ENCODE results near the gene SQSTM1. TPM values are rescaled to one million over a fixed set of nuclear protein-coding genes. Genes with fewer than 3 reads are reported as not detected.
A peak's percentile ranks its signal among the peaks of the same experiment; 100 is the strongest.

The SQSTM1 gene
- total RNA-seq, 2 donors from 2014 or later = 375 to 469 TPM

DNA sequence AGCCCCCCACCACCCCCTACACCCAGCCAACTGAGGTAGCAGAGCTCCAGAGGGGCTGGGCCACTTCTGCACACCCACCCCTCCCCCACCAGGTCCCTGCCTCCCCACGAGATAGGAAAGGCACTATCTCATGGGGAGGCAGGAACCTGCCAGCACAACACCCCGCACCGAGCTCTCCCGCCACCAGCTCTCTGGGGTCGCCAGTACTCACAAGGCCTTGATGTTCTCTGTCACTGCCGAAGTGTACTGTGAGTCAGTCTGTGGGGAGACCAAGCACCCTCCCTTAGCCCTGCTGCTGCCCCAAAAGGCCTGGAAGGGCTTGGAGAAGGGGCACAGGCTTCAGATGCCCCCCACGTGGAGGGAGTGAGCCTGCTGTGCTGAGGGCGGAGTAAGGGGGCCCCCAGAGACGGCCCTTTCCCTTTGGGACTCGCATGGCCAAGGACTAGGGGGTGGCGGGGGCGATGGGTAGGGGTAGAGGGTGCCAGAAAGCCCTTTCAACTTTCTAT, 20.0 kb upstream of the SQSTM1 start:
- Histone ChIP-seq H3K9me3 (no peaks in the 10 kb centered on the region), H3K27ac (no peak overlapping the region), H3K4me3 (no peak overlapping the region), H3K36me3 (peaks cover 32% of the 10 kb centered on the region), H3K4me1 (ENCODE audit: control insufficient read depth in 1 of 2, low read depth in 2 of 2) (peaks cover 20 to 36% of the 10 kb centered on the region in 2 donors), H3K27me3 (replicated peaks; ENCODE audit: insufficient read depth) (no peaks in the 10 kb centered on the region)
- TF ChIP-seq, protein P1, sequence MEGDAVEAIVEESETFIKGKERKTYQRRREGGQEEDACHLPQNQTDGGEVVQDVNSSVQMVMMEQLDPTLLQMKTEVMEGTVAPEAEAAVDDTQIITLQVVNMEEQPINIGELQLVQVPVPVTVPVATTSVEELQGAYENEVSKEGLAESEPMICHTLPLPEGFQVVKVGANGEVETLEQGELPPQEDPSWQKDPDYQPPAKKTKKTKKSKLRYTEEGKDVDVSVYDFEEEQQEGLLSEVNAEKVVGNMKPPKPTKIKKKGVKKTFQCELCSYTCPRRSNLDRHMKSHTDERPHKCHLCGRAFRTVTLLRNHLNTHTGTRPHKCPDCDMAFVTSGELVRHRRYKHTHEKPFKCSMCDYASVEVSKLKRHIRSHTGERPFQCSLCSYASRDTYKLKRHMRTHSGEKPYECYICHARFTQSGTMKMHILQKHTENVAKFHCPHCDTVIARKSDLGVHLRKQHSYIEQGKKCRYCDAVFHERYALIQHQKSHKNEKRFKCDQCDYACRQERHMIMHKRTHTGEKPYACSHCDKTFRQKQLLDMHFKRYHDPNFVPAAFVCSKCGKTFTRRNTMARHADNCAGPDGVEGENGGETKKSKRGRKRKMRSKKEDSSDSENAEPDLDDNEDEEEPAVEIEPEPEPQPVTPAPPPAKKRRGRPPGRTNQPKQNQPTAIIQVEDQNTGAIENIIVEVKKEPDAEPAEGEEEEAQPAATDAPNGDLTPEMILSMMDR (IDR thresholded peaks at IDR 0.05) = no peak
- DNase-seq (ENCODE audit: low spot score) (no peak), ATAC-seq (ENCODE audit: insufficient number of reproducible peaks, low FRiP score, low read depth) (no peak)

DNA sequence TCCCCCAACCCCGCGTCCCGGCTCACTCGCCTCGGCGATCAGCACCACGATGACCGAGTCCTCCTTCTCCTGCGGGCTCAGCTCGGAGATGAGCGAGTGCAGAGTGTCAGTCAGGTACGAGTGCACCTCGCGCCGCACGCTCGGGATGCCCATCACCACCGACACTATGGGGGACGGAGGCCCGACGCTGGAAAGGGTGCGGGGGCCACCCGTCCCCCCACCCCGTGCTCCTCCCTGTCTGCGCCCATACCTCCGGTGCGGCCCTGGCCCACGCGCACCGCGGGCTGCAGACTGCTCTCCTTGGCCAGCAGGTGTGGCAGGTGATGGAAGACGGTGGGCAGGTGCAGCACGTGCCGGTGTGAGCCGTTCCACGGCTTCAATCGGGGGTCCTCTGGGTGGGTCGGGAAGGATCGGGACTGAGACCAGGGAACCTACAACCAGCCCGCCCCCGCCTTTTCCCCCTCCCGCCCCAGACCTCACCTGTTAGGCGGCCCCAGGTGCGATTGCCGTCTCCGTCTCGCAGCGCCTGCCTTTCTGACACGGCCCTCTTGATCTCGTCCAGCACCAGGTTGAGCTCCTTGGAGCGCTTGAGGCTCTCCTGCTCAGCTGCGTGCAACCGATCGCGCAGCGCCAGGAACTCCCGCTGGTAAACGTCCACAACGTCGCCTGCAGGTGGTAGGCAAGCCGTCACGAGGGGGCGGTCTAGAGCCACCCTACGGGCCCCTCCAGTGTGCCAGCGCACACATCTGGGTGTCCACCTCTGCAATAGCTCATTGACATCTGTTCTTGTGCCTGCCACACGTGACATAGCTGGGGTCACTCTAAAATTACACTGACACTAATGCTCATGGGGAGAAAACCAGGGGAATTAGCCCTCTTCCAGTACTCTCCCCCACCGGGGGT, 19.1 kb upstream of the SQSTM1 start:
- no peak for DNase-seq (ENCODE audit: low spot score)

DNA sequence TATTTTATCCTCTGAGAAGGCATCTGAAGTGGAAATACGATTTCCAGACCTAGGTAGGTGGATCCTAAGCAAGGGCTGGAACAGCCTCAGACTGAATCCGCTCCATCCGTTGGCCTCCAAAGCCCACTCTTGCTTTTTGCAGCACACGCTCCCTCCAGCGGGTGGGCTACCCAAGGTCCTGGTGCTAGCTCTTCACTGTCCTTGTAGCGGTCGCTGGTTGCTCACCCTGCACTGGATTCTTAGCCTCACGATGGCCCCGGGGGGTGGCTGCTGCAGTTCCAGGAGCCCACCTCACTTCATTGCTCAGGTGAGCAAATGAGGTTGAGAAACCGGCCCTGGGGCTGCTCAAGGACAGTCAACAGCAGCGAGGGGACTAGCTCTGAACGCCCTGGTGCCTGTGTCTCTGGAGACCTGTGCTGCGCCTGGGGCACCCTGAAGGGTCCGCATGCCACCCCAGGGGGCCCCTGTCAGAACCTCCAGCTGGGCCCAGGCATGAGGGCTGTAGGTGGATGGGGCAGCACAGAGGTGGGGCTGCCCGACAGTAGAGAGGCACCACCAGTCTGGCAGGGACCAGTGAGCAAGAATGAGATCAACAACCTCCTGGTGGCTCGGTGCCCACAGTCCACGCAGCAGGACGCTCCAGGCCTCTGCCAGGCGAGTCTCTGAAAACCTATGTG, 18.4 kb upstream of the SQSTM1 start:
- H3K27me3 ChIP-seq (replicated peaks; ENCODE audit: insufficient read depth) = no peaks in the 10 kb centered on the region
- H3K36me3 ChIP-seq = peaks cover 32% of the 10 kb centered on the region
- no peaks in the 10 kb centered on the region for H3K9me3 ChIP-seq
- DNase-seq (ENCODE audit: low spot score) (no peak), ATAC-seq (ENCODE audit: insufficient number of reproducible peaks, low FRiP score, low read depth) (no peak)
- peaks cover 15 to 29% of the 10 kb centered on the region in 2 donors for H3K4me1 ChIP-seq (ENCODE audit: control insufficient read depth in 1 of 2, low read depth in 2 of 2)
- TF ChIP-seq, protein P1 (IDR thresholded peaks at IDR 0.05) = no peak
- no peak overlapping the region for H3K27ac ChIP-seq
- no peak overlapping the region for H3K4me3 ChIP-seq

More for the DNA sequence above, 19.1 kb upstream of the SQSTM1 start:
- Histone ChIP-seq H3K4me1 (ENCODE audit: control insufficient read depth in 1 of 2, low read depth in 2 of 2) (peaks cover 19 to 34% of the 10 kb centered on the region in 2 donors), H3K27ac (no peak overlapping the region), H3K9me3 (no peaks in the 10 kb centered on the region), H3K27me3 (replicated peaks; ENCODE audit: insufficient read depth) (no peaks in the 10 kb centered on the region), H3K36me3 (peaks cover 32% of the 10 kb centered on the region), H3K4me3 (no peak overlapping the region)
- ATAC-seq (ENCODE audit: insufficient number of reproducible peaks, low FRiP score, low read depth) = no peak
- TF ChIP-seq, protein P1 (IDR thresholded peaks at IDR 0.05) = peak; percentile 54

DNA sequence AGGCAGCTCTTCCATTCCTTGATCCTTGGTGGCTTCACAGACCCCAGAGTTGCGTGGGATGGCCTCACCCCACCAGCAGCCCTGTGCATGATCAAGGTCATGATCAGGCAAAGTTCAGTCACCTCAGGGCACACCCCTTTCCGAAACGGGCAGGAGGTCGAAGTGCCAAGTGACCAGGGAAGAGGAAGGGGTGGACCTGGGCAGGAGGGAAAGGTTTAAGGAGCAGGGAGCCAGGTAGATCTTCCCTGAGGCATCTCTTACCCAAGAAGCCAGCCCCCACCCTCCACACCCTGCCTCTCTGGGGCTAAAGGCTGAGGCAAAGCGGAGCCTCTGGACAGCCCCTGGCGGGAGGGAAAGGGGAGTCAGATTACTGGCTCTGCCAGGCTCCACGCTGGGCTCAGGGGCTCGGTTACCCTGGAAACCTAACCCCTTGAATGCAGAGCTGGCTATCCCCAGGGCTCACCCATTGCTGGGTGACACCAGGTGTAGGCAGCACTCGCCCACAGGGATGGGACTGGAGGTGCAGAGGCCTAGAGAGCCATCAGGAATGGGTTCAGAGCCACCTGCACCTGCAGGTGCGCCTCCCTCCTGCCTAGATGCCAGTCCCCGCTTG, 17.6 kb upstream of the SQSTM1 start:
- Histone ChIP-seq H3K4me3 (no peak overlapping the region), H3K27ac (no peak overlapping the region), H3K4me1 (ENCODE audit: control insufficient read depth in 1 of 2, low read depth in 2 of 2) (peaks cover 15 to 29% of the 10 kb centered on the region in 2 donors)

More for the DNA sequence above, 17.6 kb upstream of the SQSTM1 start:
- DNase-seq (ENCODE audit: low spot score) = no peak
- H3K27me3 ChIP-seq (replicated peaks; ENCODE audit: insufficient read depth) = no peaks in the 10 kb centered on the region
- H3K36me3 ChIP-seq = peaks cover 27% of the 10 kb centered on the region
- H3K9me3 ChIP-seq = no peaks in the 10 kb centered on the region
- no peak for ATAC-seq (ENCODE audit: insufficient number of reproducible peaks, low FRiP score, low read depth)
- TF ChIP-seq, protein P1 (IDR thresholded peaks at IDR 0.05) = no peak
